HepG2 (cell line): ENCODE results near the gene NDOR1. TPM values are rescaled to one million over a fixed set of nuclear protein-coding genes. Genes with fewer than 3 reads are reported as not detected.

Source experiments
- DNMT1 ChIP-seq: sonication (generic); formaldehyde crosslinking; IDR thresholded peaks from 2 replicates; pipeline ENCODE4 v1.5.1; 2020; ENCODE audit warnings: mild to moderate bottlenecking, missing genetic modification reagents
- DPF2 ChIP-seq: sonication (generic); formaldehyde crosslinking; IDR thresholded peaks from 2 replicates; pipeline ENCODE4 v1.4.0; 2020; ENCODE audit warnings: mild to moderate bottlenecking, low read depth, missing genetic modification reagents, borderline replicate concordance
- MATR3 ChIP-seq: sonication (generic); formaldehyde crosslinking; IDR thresholded peaks from 2 replicates; pipeline ENCODE4 v1.4.0; 2020; ENCODE audit warnings: missing genetic modification reagents
- MEIS2 ChIP-seq: sonication (generic); formaldehyde crosslinking; IDR thresholded peaks from 2 replicates; pipeline ENCODE4 v1.9.0; 2021; ENCODE audit warnings: mild to moderate bottlenecking, missing genetic modification reagents
- PITX1 ChIP-seq: sonication (generic); formaldehyde crosslinking; IDR thresholded peaks from 2 replicates; pipeline ENCODE4 v1.5.1; 2020; ENCODE audit warnings: mild to moderate bottlenecking, missing genetic modification reagents
- REL ChIP-seq: sonication (generic); formaldehyde crosslinking; conservative IDR thresholded peaks from 2 replicates; pipeline ENCODE4 v1.8.0; 2022; ENCODE audit warnings: mild to moderate bottlenecking, missing genetic modification reagents, moderate library complexity
- SP2 ChIP-seq: sonication (generic); formaldehyde crosslinking; IDR thresholded peaks from 2 replicates; pipeline ENCODE4 v1.5.1; 2020; ENCODE audit warnings: mild to moderate bottlenecking, missing genetic modification reagents
- UBTF ChIP-seq: sonication (generic); formaldehyde crosslinking; IDR thresholded peaks from 2 replicates; pipeline ENCODE4 v1.4.0; 2020; ENCODE audit warnings: mild to moderate bottlenecking, missing genetic modification reagents
- ZC3H13 ChIP-seq: sonication (generic); formaldehyde crosslinking; IDR thresholded peaks from 2 replicates; pipeline ENCODE4 v1.8.1; 2023; ENCODE audit warnings: mild to moderate bottlenecking, missing genetic modification reagents, moderate library complexity
- ZMYM4 ChIP-seq: sonication (generic); formaldehyde crosslinking; IDR thresholded peaks from 2 replicates; pipeline ENCODE4 v1.8.1; 2023; ENCODE audit warnings: mild to moderate bottlenecking, missing genetic modification reagents
- ZNF556 ChIP-seq: sonication (generic); formaldehyde crosslinking; IDR thresholded peaks from 2 replicates; pipeline ENCODE4 v1.4.0; 2020; ENCODE audit warnings: mild to moderate bottlenecking, missing genetic modification reagents, borderline replicate concordance
- ZNF577 ChIP-seq: sonication (generic); formaldehyde crosslinking; IDR thresholded peaks from 2 replicates; pipeline ENCODE4 v1.4.0; 2020; ENCODE audit warnings: mild to moderate bottlenecking, low read depth, missing genetic modification reagents, borderline replicate concordance
- ZNF607 ChIP-seq: sonication (generic); formaldehyde crosslinking; IDR thresholded peaks from 2 replicates; pipeline ENCODE4 v1.5.1; 2020; ENCODE audit warnings: missing genetic modification reagents, mild to moderate bottlenecking, borderline replicate concordance
- ZNF746 ChIP-seq: sonication (generic); formaldehyde crosslinking; IDR thresholded peaks from 2 replicates; pipeline ENCODE4 v1.8.0; 2022; ENCODE audit warnings: mild to moderate bottlenecking, missing genetic modification reagents
- ZNF781 ChIP-seq: sonication (generic); formaldehyde crosslinking; IDR thresholded peaks from 2 replicates; pipeline ENCODE4 v1.5.1; 2020; ENCODE audit warnings: borderline replicate concordance, mild to moderate bottlenecking, missing genetic modification reagents; ENCODE audit errors: not compliant biosample characterization
- polyA plus RNA-seq, 8 experiments: library from polyadenylated mRNA; depleted of rRNA in 3 of 8; stranded (reverse) in 7 of 8; unstranded in 1 of 8; fragments of >200 nt; fragmentation: Illumina TruSeq in 4 of 8; extraction: Trizol in 4 of 8; gene quantifications; 2 replicates each; pipeline versions ENCODE4 v1.2.1 to v1.2.3, GENCODE V29; 2011 to 2016; ENCODE audit warnings: low read depth in 4 of 8, missing spikeins in 1 of 8, mixed read lengths in 1 of 8; ENCODE audit not compliant: insufficient read depth in 1 of 8
- total RNA-seq, 5 experiments: library from RNA; depleted of rRNA; stranded (reverse); fragments of >200 nt; fragmentation: Illumina TruSeq; extraction: Trizol; gene quantifications; 2 replicates each; pipeline ENCODE4 v1.2.3, GENCODE V29; 2016; ENCODE audit warnings: low read depth in 1 of 5
- TF ChIP-seq, protein P1 (sequence below), 2 experiments: sonication (generic) in 1 of 2; formaldehyde crosslinking in 1 of 2; IDR thresholded peaks; 2 replicates each; pipeline versions ENCODE4 v1.4.0 to v1.6.1; 2016 to 2020; ENCODE audit warnings: borderline replicate concordance in 1 of 2, low read depth in 1 of 2, mild to moderate bottlenecking in 1 of 2, missing genetic modification reagents in 1 of 2
- TF ChIP-seq, protein P2 (sequence below): sonication (generic); formaldehyde crosslinking; IDR thresholded peaks from 2 replicates; pipeline ENCODE4 v1.5.0; 2020; ENCODE audit warnings: mild to moderate bottlenecking, missing genetic modification reagents, borderline replicate concordance
- TF ChIP-seq, protein P3 (sequence below): sonication (generic); formaldehyde crosslinking; IDR thresholded peaks from 2 replicates; pipeline ENCODE4 v1.4.0; 2020; ENCODE audit warnings: low read depth, mild to moderate bottlenecking, missing genetic modification reagents

Gene NDOR1
- total and polyA plus RNA-seq, 2 of the 13 experiments (the other 11 are each of a cell fraction or from before 2014, with no cell fraction given) = 3.6 to 8.7 TPM

DNA sequence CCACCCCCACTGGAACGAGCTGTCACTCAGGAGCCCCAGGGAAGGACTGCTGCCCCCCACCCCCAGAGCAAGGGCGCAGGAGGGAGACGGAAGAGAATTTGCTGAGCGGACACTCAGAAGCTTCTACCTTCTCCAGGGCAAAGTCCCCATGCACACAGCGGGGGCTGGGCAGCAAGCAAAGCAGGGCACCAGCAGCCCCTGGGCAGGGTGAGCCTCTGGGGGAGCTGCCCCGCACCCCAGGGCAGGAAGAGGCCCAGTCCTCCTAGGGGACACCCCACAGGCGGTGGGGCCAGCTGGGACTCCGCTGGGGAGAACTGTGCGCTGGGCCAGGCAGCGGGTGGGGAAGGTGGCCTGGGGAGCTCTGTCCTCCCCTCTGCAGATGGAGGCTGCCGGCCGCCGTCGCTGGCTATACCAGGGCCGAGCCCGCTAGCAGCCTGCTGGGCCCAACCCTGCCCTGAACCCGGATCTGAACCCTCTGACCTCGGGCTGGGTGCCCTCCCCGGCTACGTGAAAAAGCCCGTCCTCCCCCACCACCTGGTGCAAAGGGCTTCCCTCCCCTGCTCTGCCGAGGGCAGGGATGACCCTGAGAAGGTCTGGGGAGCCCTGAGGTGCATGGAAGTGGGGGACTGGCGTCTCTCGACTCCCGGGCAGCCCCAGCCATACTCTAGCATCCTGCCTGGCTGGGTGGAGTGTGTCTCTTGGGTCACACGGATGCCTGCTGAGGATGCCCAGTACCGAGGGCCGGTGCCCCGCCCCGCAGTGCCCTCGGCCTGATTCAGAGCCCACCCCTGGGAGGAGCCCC lies 24.6 kb downstream of the NDOR1 start (continued):
- TF ChIP-seq ZNF781 (CRISPR knock-in tag) (peak; percentile 60), DNMT1 (no peak), SP2 (CRISPR knock-in tag) (peak; percentile 51), ZNF577 (CRISPR knock-in tag) (no peak), MATR3 (CRISPR knock-in tag) (no peak), DPF2 (CRISPR knock-in tag) (no peak), ZMYM4 (0 out of 2 replicates have a peak, but pooled peaks have one; percentile 19), ZNF746 (peak; percentile 93), ZC3H13 (CRISPR knock-in tag) (peak; percentile 95; the same call in 1 of the 2 replicates), PITX1 (CRISPR knock-in tag) (no peak; the same call in 1 of the 2 replicates), ZNF607 (CRISPR knock-in tag) (0 out of 2 replicates have a peak, but pooled peaks have one; percentile 60), UBTF (CRISPR knock-in tag) (peak; percentile 82), MEIS2 (no peak), REL (CRISPR knock-in tag) (no peak; the same call in 1 of the 2 replicates), ZNF556 (no peak; the same call in 1 of the 2 replicates)
- TF ChIP-seq, protein P1, sequence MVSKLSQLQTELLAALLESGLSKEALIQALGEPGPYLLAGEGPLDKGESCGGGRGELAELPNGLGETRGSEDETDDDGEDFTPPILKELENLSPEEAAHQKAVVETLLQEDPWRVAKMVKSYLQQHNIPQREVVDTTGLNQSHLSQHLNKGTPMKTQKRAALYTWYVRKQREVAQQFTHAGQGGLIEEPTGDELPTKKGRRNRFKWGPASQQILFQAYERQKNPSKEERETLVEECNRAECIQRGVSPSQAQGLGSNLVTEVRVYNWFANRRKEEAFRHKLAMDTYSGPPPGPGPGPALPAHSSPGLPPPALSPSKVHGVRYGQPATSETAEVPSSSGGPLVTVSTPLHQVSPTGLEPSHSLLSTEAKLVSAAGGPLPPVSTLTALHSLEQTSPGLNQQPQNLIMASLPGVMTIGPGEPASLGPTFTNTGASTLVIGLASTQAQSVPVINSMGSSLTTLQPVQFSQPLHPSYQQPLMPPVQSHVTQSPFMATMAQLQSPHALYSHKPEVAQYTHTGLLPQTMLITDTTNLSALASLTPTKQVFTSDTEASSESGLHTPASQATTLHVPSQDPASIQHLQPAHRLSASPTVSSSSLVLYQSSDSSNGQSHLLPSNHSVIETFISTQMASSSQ (IDR thresholded peaks at IDR 0.05; ENCODE audit: low read depth) = no peak
- TF ChIP-seq, protein P1 (CRISPR knock-in tag; IDR thresholded peaks at IDR 0.05; ENCODE audit: borderline replicate concordance) = peak; percentile 2; the same call in 1 of the 2 replicates
- TF ChIP-seq, protein P2, sequence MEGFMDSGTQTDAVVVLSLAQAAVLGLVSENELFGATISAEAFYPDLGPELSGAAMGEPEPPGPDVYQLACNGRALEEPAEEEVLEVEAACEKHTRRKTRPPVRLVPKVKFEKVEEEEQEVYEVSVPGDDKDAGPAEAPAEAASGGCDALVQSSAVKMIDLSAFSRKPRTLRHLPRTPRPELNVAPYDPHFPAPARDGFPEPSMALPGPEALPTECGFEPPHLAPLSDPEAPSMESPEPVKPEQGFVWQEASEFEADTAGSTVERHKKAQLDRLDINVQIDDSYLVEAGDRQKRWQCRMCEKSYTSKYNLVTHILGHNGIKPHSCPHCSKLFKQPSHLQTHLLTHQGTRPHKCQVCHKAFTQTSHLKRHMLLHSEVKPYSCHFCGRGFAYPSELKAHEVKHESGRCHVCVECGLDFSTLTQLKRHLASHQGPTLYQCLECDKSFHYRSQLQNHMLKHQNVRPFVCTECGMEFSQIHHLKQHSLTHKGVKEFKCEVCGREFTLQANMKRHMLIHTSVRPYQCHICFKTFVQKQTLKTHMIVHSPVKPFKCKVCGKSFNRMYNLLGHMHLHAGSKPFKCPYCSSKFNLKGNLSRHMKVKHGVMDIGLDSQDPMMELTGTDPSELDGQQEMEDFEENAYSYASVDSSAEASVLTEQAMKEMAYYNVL (CRISPR knock-in tag) = 0 out of 2 replicates have a peak, but pooled peaks have one; percentile 15
- TF ChIP-seq, protein P3, sequence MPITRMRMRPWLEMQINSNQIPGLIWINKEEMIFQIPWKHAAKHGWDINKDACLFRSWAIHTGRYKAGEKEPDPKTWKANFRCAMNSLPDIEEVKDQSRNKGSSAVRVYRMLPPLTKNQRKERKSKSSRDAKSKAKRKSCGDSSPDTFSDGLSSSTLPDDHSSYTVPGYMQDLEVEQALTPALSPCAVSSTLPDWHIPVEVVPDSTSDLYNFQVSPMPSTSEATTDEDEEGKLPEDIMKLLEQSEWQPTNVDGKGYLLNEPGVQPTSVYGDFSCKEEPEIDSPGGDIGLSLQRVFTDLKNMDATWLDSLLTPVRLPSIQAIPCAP (CRISPR knock-in tag) = no peak
